Lung (tissue), 12 donors: ENCODE results near the gene C15orf62. TPM values are rescaled to one million over a fixed set of nuclear protein-coding genes. Genes with fewer than 3 reads are reported as not detected.

Experiments
- ATAC-seq: fragments of 200-7000 bp; cut with Tn5 transposase; one replicate; pipeline ENCODE4 v1.9.1; 2020; ENCODE audit warnings: moderate number of reproducible peaks; ENCODE audit not compliant: insufficient read depth, low FRiP score
- DNase-seq, 3 donors: peaks; one replicate each; pipeline ENCODE4 v3.0.0-alpha.2; 2013 to 2017
- H3K27ac ChIP-seq, 2 donors: one replicate each; pipeline ENCODE4 v1.5.1; 2013; ENCODE audit warnings: mild to moderate bottlenecking in 2 of 2, moderate library complexity in 2 of 2, control low read depth in 1 of 2, inconsistent platforms in 1 of 2, low read depth in 1 of 2, low read length in 1 of 2
- H3K27me3 ChIP-seq, 3 donors: one replicate each; pipeline ENCODE4 v1.5.1; 2013; ENCODE audit warnings: low read length in 2 of 3; ENCODE audit not compliant: control insufficient read depth in 3 of 3, insufficient read depth in 3 of 3
- H3K36me3 ChIP-seq, 4 donors: one replicate each; pipeline ENCODE4 v1.5.1; 2013; ENCODE audit warnings: low read length in 4 of 4, mild to moderate bottlenecking in 1 of 4, moderate library complexity in 1 of 4; ENCODE audit not compliant: control insufficient read depth in 4 of 4, insufficient read depth in 4 of 4
- H3K4me1 ChIP-seq, 5 donors: one replicate each; pipeline ENCODE4 v1.5.1; 2013; ENCODE audit warnings: low read length in 5 of 5, mild to moderate bottlenecking in 2 of 5, moderate library complexity in 1 of 5; ENCODE audit not compliant: control insufficient read depth in 5 of 5, insufficient read depth in 5 of 5
- H3K4me3 ChIP-seq: one replicate; pipeline ENCODE4 v1.5.1; 2013; ENCODE audit warnings: mild to moderate bottlenecking, control low read depth, moderate library complexity
- H3K9ac ChIP-seq, 2 donors: one replicate each; pipeline ENCODE4 v1.5.1; 2013; ENCODE audit warnings: low read length in 2 of 2, control low read depth in 1 of 2; ENCODE audit not compliant: insufficient read depth in 1 of 2
- H3K9me3 ChIP-seq, 4 donors: one replicate each; pipeline ENCODE4 v1.5.1; 2013; ENCODE audit warnings: low read length in 3 of 4, mild to moderate bottlenecking in 1 of 4, moderate library complexity in 1 of 4; ENCODE audit not compliant: control insufficient read depth in 4 of 4, insufficient read depth in 3 of 4
- WGBS, 2 donors: extraction: QIAGEN DNeasy Blood & Tissue Kit; methylation state at CpG; one replicate each; pipeline ENCODE4 v1.1.7; 2013; 5-methylcytosine and 5-hydroxymethylcytosine counted together
- polyA plus RNA-seq, 2 donors: library from polyadenylated mRNA; stranded (reverse); fragments of 200-250 nt; gene quantifications; one replicate each; pipeline ENCODE4 v1.2.1, GENCODE V29; 2013
- total RNA-seq, 2 donors: library from RNA; depleted of rRNA in 1 of 2; stranded (reverse); fragments of >200 nt in 1 of 2; gene quantifications; one replicate each; pipeline ENCODE4 v1.2.1, GENCODE V29; 2014 to 2021
- TF ChIP-seq, protein P1 (sequence below): IDR thresholded peaks from 2 replicates; pipeline ENCODE4 v1.5.1; 2012; ENCODE audit warnings: mild to moderate bottlenecking; ENCODE audit errors: control extremely low read depth, extremely low read depth
- donor health status: control.
- donor health status: control.
- donor health status: Bipolar disorder and iron deficiency.
- donor health status: healthy.
- donor health status: DM: yes; HTN: yes; CAD: no.

Gene C15orf62
- total and polyA plus RNA-seq, 4 donors, result 0.34 to 1.5 (median 0.73) TPM

DNA sequence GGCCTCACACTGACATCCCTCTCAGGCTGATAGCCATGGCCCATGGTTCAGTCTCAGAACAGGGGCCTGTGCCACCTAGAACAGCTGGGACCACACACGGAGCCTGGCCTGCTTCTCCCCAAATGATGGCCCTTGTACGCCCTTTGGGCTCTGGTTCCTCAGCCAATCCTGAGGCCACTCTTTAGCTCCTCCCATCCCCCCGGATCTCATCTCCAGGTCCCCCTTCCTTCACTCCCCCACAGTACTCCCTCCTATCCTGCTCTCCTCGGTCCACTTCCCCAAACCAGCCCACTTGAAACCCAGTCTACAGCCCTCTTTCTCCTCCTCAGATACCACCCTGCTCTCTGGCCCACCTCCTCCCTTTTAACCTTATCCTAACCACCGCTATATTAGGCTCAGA, 19.3 kb downstream of the C15orf62 start:
- 68 to 71% methylated on average over 5 of the region's 5 CpGs for WGBS, 2 donors
- TF ChIP-seq, protein P1, sequence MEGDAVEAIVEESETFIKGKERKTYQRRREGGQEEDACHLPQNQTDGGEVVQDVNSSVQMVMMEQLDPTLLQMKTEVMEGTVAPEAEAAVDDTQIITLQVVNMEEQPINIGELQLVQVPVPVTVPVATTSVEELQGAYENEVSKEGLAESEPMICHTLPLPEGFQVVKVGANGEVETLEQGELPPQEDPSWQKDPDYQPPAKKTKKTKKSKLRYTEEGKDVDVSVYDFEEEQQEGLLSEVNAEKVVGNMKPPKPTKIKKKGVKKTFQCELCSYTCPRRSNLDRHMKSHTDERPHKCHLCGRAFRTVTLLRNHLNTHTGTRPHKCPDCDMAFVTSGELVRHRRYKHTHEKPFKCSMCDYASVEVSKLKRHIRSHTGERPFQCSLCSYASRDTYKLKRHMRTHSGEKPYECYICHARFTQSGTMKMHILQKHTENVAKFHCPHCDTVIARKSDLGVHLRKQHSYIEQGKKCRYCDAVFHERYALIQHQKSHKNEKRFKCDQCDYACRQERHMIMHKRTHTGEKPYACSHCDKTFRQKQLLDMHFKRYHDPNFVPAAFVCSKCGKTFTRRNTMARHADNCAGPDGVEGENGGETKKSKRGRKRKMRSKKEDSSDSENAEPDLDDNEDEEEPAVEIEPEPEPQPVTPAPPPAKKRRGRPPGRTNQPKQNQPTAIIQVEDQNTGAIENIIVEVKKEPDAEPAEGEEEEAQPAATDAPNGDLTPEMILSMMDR, result no peak
- Histone ChIP-seq H3K27ac (peak overlapping the region in 1 of 2 donors; percentile 53), H3K4me1 (peaks cover 6 to 23% (median 14%) of the 10 kb centered on the region in 5 donors), H3K4me3 (no peak overlapping the region), H3K27me3 (no peaks in the 10 kb centered on the region), H3K36me3 (peaks cover 0 to 8% (median 0%) of the 10 kb centered on the region in 4 donors), H3K9me3 (no peaks in the 10 kb centered on the region), H3K9ac (peak overlapping the region in 1 of 2 donors; percentile 7)
- peak in 1 of 3 donors; percentile 45 for DNase-seq
- ATAC-seq, result no peak

DNA sequence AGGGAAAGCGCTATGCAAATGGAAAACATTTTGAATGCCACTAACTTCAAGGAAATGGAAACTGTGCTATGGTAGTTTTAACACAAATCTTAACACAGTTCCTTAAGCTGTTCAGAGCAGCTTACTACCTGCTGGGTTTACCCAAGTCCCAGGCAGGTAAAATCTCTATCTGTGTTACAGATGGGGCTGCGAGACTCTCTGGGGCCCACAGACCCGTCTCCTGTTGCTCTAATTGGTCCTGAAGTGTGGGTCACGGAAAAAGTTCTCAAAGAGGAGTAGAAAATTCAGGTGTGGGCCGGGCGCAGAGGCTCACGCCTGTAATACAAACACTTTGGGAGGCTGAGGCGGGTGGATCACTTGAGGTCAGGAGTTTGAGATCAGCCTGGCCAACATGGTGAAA, 20.2 kb downstream of the C15orf62 start:
- peaks cover 6 to 23% (median 14%) of the 10 kb centered on the region in 5 donors for H3K4me1 ChIP-seq
- no peaks in the 10 kb centered on the region for H3K9me3 ChIP-seq
- H3K27me3 ChIP-seq, result no peaks in the 10 kb centered on the region
- no peak overlapping the region for H3K4me3 ChIP-seq
- H3K27ac ChIP-seq, result no peak overlapping the region
- peaks cover 0 to 8% (median 0%) of the 10 kb centered on the region in 4 donors for H3K36me3 ChIP-seq
- H3K9ac ChIP-seq, result no peak overlapping the region
- WGBS, 2 donors, result 75 to 87% methylated on average over 8 of the region's 8 CpGs
- TF ChIP-seq, protein P1, result no peak
- DNase-seq (no peak), ATAC-seq (no peak)

DNA sequence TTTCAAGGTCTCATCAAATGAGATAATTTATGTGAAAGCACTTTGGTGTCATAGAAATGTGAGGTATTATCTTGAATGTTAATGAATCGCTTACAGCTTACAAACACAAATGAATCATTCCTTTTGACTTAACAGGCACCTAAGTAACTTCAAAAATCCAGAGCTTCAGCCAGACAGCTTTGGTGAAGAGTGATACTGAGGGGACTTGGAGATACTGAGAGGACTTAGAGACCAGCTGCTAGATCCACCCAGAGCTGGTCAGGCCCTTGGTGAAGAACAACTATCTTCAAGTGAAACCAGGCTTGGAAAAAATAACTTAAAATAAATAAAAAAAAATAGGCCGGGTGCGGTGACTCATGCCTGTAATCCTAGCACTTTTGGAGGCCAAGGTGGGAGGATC, 20.9 kb downstream of the C15orf62 start:
- peaks cover 6 to 17% (median 12%) of the 10 kb centered on the region in 5 donors for H3K4me1 ChIP-seq

More for the DNA sequence above, 20.9 kb downstream of the C15orf62 start:
- Histone ChIP-seq H3K27ac (no peak overlapping the region), H3K9ac (no peak overlapping the region), H3K4me3 (no peak overlapping the region), H3K27me3 (no peaks in the 10 kb centered on the region), H3K36me3 (peaks cover 0 to 8% (median 0%) of the 10 kb centered on the region in 4 donors), H3K9me3 (no peaks in the 10 kb centered on the region)
- DNase-seq (no peak), ATAC-seq (no peak)
- WGBS, 2 donors, result 80 to 85% methylated on average over 3 of the region's 3 CpGs
- TF ChIP-seq, protein P1, result no peak
